Upper lobe of right lung (tissue), 1 donor: ENCODE measurements around the gene GFY. TPM values are rescaled to one million over a fixed set of nuclear protein-coding genes. Genes with fewer than 3 reads are reported as not detected.

Source experiments
- ATAC-seq: fragments of 200-7000 bp; cut with Tn5 transposase; one replicate; pipeline ENCODE4 v1.9.1; 2020; ENCODE audit warnings: mild to moderate bottlenecking, moderate library complexity
- DNase-seq: peaks from one replicate; pipeline ENCODE4 v3.0.0-alpha.2; 2020
- H3K27ac ChIP-seq: fragments of 200-600 bp; one replicate; pipeline ENCODE4 v1.8.0; 2022
- H3K27me3 ChIP-seq: fragments of 200-600 bp; one replicate; pipeline ENCODE4 v1.8.0; 2022; ENCODE audit warnings: mild to moderate bottlenecking
- H3K36me3 ChIP-seq: fragments of 200-600 bp; one replicate; pipeline ENCODE4 v1.8.0; 2022
- H3K4me1 ChIP-seq: fragments of 200-600 bp; one replicate; pipeline ENCODE4 v1.8.0; 2022
- H3K4me3 ChIP-seq: fragments of 200-600 bp; one replicate; pipeline ENCODE4 v1.8.0; 2022; ENCODE audit warnings: mild to moderate bottlenecking
- H3K9me3 ChIP-seq: fragments of 200-600 bp; one replicate; pipeline ENCODE4 v1.8.0; 2022
- CTCF ChIP-seq: fragments of 200-600 bp; IDR thresholded peaks from one replicate; pipeline ENCODE4 v1.8.0; 2022; ENCODE audit warnings: antibody characterized with exemption
- intact Hi-C: fragments of 100-400 bp; cut with DNase I; formaldehyde crosslinking; loops from one replicate; pipeline ENCODE4 v1.11.0; 2022
- total RNA-seq: library from RNA; stranded (reverse); fragmentation: NEBNext Ultra II Directional; extraction: Animal tissue kit (Norgen Biotek cat#: 25700); gene quantifications from one replicate; pipeline ENCODE4 v1.2.1, GENCODE V29; 2021
- donor health status: DM: no; HTN: yes; CAD: no; lungs with severe emphysema.

Gene GFY
- total RNA-seq, 1 donor from 2014 or later, result not detected

GRCh38 chr19:49425922-49426592, 869 bp downstream of the GFY start:
- Histone ChIP-seq H3K9me3 (no peaks in the 10 kb centered on the region), H3K4me1 (peaks cover 17% of the 10 kb centered on the region), H3K27me3 (peaks cover 92% of the 10 kb centered on the region), H3K27ac (no peak overlapping the region), H3K36me3 (no peaks in the 10 kb centered on the region), H3K4me3 (no peak overlapping the region)
- TF ChIP-seq CTCF, result no peak
- no peak for ATAC-seq
- DNase-seq, result no peak
- intact Hi-C loops, result no loop called here

GRCh38 chr19:49427339-49427738, 2.2 kb downstream of the GFY start:
- peaks cover 15% of the 10 kb centered on the region for H3K4me1 ChIP-seq
- no peak overlapping the region for H3K27ac ChIP-seq
- intact Hi-C loops, result no loop called here
- DNase-seq (no peak), ATAC-seq (no peak)
- H3K4me3 ChIP-seq, result no peak overlapping the region
- no peaks in the 10 kb centered on the region for H3K36me3 ChIP-seq
- H3K27me3 ChIP-seq, result peaks cover 95% of the 10 kb centered on the region
- H3K9me3 ChIP-seq, result no peaks in the 10 kb centered on the region
- no peak for TF ChIP-seq CTCF

GRCh38 chr19:49427855-49428546, 2.8 kb downstream of the GFY start:
- peaks cover 9% of the 10 kb centered on the region for H3K4me1 ChIP-seq
- H3K36me3 ChIP-seq, result no peaks in the 10 kb centered on the region
- no peak for TF ChIP-seq CTCF
- peaks cover 95% of the 10 kb centered on the region for H3K27me3 ChIP-seq
- H3K9me3 ChIP-seq, result no peaks in the 10 kb centered on the region
- no peak overlapping the region for H3K4me3 ChIP-seq
- DNase-seq, result no peak
- peak; percentile 47 for ATAC-seq
- intact Hi-C loops, result no loop called here
- H3K27ac ChIP-seq, result no peak overlapping the region

GRCh38 chr19:49428547-49429451, 3.6 kb downstream of the GFY start:
- Histone ChIP-seq H3K9me3 (no peaks in the 10 kb centered on the region), H3K27me3 (peaks cover 95% of the 10 kb centered on the region), H3K4me1 (peaks cover 4% of the 10 kb centered on the region), H3K4me3 (no peak overlapping the region), H3K36me3 (no peaks in the 10 kb centered on the region), H3K27ac (no peak overlapping the region)
- DNase-seq (no peak), ATAC-seq (no peak)
- TF ChIP-seq CTCF, result no peak
- intact Hi-C loops, result no loop called here

- DNase-seq (no peak), ATAC-seq (no peak)
- intact Hi-C loops, result no loop called here
- peaks cover 4% of the 10 kb centered on the region for H3K4me1 ChIP-seq
- H3K27ac ChIP-seq, result no peak overlapping the region
- H3K4me3 ChIP-seq, result no peak overlapping the region
- no peaks in the 10 kb centered on the region for H3K36me3 ChIP-seq
- H3K9me3 ChIP-seq, result no peaks in the 10 kb centered on the region
- H3K27me3 ChIP-seq, result peaks cover 93% of the 10 kb centered on the region
- no peak for TF ChIP-seq CTCF
These were observed 5.0 kb downstream of the GFY start for GRCh38 chr19:49430172-49430677.
